Measurements from ENCODE around the gene RPL26.
"Not testable (repeated sequence)": the region's sequence is repeated elsewhere in the genome, so short reads cannot be mapped to it uniquely, and the experiment has no call there.

RPL26 gene

DNA sequence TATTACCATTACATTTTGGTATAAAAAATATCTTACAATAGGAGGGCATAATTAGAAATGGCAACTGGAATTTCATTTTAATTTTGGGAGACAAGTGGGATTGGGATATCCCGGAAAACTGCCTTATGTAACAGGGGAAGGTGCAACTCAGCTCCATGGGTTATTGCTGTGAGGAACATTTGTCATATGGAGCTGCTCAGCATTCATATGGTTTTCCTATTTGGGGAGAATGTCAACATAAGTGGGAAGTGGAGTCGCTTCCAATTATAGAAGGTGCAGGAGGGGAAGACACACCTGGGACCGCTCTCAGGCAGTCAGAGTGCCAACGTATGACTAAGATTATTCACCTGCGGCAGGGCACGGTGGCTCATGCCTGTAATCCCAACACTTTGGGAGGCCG, 32.7 kb downstream of the RPL26 start:
- TF ChIP-seq, protein P1, sequence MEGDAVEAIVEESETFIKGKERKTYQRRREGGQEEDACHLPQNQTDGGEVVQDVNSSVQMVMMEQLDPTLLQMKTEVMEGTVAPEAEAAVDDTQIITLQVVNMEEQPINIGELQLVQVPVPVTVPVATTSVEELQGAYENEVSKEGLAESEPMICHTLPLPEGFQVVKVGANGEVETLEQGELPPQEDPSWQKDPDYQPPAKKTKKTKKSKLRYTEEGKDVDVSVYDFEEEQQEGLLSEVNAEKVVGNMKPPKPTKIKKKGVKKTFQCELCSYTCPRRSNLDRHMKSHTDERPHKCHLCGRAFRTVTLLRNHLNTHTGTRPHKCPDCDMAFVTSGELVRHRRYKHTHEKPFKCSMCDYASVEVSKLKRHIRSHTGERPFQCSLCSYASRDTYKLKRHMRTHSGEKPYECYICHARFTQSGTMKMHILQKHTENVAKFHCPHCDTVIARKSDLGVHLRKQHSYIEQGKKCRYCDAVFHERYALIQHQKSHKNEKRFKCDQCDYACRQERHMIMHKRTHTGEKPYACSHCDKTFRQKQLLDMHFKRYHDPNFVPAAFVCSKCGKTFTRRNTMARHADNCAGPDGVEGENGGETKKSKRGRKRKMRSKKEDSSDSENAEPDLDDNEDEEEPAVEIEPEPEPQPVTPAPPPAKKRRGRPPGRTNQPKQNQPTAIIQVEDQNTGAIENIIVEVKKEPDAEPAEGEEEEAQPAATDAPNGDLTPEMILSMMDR (IDR thresholded peaks at IDR 0.05; ENCODE audit: extremely low read depth, missing control alignments), result no peak
- DNase-seq (ENCODE audit: low spot score), result no peak

DNA sequence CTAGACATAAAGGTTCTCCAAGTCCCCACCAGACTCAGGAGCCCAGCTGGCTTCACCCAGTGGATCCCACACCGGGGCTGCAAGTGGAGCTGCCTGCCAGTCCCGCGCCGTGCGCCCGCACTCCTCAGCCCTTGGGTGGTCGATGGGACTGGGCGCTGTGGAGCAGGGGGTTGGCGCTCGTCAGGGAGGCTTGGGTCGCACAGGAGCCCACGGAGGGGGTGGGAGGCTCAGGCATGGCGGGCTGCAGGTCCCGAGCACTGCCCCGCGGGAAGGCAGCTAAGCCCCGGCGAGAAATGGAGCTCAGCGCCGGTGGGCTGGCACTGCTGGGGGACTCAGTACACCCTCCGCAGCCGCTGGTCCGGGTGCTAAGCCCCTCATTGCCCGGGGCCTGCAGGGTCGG, 36.0 kb downstream of the RPL26 start:
- not testable (repeated sequence) for DNase-seq (ENCODE audit: low spot score)

DNA sequence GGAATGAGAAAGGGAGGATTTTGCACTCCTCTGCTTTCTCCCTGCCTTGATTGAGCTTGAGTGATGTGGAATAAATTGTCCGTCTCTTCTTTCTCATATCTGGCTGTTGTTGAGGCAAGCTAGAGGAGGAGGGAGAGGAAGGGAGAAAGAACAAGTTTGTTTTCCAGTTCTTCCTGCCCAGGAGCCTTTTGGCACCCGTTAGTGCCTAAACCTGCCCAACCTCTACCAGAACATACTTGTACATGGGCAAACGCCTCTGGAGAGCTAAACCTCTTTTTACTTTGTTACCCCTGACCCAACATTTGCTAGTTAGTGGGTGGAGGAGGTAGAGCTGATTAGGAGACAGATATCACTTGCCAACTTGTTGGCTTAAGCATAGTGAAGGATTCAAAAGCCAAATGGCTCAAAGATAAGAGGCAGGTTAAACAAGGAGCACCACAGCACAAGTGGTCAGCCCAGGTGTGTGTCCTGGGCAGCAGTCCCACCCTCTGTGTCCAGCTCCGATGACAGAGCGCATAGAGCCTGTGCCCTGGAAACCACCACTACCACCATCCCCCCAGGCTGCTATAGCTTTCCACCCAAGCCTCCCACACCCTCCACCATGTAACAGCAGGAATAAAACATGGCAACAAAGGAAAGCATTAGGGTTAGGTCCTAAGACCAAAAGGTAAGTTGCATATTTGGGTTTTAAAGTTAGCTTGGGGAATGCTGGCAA, 36.9 kb downstream of the RPL26 start:
- peak; percentile 5 for DNase-seq (ENCODE audit: low spot score)
- TF ChIP-seq, protein P1 (IDR thresholded peaks at IDR 0.05; ENCODE audit: extremely low read depth, missing control alignments), result no peak

DNA sequence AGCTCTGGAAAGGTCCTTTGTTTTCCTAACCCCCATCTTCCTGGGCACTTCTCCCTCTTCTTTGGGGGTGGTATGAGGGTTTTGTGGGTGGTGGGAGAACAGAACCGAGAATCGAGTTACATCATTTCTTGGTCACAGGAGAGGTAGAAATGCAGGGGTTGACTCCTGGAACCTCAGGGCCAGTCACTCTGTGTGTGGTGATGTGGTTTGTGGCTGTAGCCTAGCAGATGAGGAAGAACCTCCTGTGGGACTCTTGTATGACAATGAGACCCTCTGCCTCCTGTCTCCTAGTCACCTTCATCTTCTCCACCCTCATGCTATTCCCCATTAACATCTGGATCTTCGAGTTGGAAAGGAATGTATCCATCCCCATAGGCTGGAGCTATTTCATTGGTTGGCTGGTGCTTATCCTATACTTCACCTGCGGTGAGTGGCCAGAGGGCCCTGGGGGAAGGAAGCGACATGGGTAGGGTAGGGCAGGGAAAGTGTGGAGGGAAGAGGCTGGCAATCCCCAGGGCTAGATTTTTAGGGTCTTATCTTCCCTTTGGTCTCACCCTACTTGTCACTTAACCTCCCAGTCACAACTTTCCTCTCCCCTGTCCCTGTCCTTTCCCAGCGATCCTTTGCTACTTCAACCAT, 37.8 kb downstream of the RPL26 start:
- TF ChIP-seq, protein P1 (IDR thresholded peaks at IDR 0.05; ENCODE audit: extremely low read depth, missing control alignments), result no peak
- peak; percentile 2 for DNase-seq (ENCODE audit: low spot score)

DNA sequence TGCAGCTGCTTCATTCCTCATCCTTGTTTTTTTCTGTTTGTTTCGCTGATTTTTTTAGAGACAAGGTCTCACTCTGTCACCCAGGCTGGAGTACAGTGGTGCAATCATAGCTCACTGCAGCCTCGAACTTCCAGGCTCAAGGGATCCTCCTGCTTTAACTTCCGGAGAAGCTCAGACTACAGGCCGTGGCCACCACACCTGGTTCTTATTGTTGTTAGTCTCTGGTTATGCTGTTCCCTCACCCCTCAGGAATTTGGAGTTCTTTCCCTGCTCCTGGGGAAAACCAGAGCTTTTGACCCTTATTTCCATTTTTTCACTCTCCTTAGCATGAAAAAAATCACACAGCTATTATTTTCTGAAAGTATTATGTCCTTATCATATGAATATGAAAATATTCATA, 41.5 kb downstream of the RPL26 start:
- TF ChIP-seq, protein P1 (IDR thresholded peaks at IDR 0.05; ENCODE audit: extremely low read depth, missing control alignments), result no peak
- DNase-seq (ENCODE audit: low spot score), result no peak

DNA sequence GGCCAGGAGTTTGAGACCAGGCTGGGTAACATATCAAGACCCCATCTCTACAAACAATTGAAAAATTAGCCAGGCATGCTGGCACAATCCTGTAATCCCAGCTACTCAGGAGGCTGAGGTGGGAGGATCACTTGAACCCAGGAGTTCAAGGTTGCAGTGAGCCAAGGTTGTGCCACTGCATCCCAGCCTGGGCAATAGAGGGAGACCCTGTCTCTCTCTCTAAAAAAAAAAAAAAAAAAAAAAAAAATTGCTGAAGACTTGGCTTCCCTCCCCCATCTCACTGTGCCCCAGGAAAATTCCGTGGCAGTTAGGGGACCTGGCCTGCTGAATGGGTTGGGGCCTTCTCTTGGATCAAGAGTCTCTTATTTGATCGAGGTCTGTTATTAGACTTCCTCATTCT, 43.5 kb downstream of the RPL26 start, which contains the start of gene ODF4:
TSS of gene ODF4 (plus strand) at position 301 of the 400 bp plus-strand sequence. CDS start 212 bp downstream, outside the sequence.
- TF ChIP-seq, protein P1 (IDR thresholded peaks at IDR 0.05; ENCODE audit: extremely low read depth, missing control alignments), result no peak
- DNase-seq (ENCODE audit: low spot score), result no peak

DNA sequence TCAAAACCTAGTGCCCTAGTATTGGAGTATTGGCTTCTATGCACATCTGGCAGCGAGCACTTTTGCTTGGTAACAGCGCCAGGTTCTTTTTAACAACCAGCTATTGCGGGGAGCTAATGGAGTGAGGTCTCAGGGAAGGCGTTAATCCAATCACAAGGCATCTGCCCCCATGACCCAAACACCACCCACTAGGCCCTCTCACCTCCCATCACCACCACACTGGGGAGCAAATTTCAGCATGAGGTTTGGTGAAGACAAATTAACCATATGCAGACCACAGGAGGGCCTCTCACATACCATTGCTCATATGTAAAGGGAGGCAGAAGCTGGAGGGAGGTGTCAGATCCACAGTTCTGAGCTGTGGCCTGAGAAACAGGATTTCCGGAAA, 44.2 kb downstream of the RPL26 start:
- TF ChIP-seq, protein P1 (IDR thresholded peaks at IDR 0.05; ENCODE audit: extremely low read depth, missing control alignments), result no peak
- DNase-seq (ENCODE audit: low spot score), result no peak
